OCI-LY7 (cell line): ENCODE measurements around the gene BRINP2.

Source experiments
- CTCF ChIP-seq: fragments of 200-600 bp; sonication (generic); conservative IDR thresholded peaks from 2 replicates; pipeline ENCODE4 v1.5.1; 2014; ENCODE audit warnings: mild to moderate bottlenecking, antibody characterized with exemption, low read length, moderate library complexity, mixed read lengths
- EZH2phosphoT487 ChIP-seq: fragments of 200-600 bp; sonication (generic); IDR thresholded peaks from 2 replicates; pipeline ENCODE4 v1.6.1; 2018; ENCODE audit warnings: low read depth, borderline replicate concordance, mild to moderate bottlenecking, mixed run types, antibody characterized with exemption, low read length, moderate library complexity, mixed read lengths

- TF ChIP-seq EZH2phosphoT487 (no peak), CTCF (no peak)
Observed at GRCh38 chr1:177286396-177286795, 115.6 kb downstream of the BRINP2 start.
